Chondrocyte (in vitro differentiated cells): ENCODE data around the gene ABHD17A. TPM values are rescaled to one million over a fixed set of nuclear protein-coding genes. Genes with fewer than 3 reads are reported as not detected.
"Not testable (repeated sequence)": the region's sequence is repeated elsewhere in the genome, so short reads cannot be mapped to it uniquely, and the experiment has no call there.

Source experiments
- DNase-seq: peaks from one replicate; pipeline ENCODE4 v3.0.0; 2021; ENCODE audit warnings: mixed read lengths, low spot score
- H3K27ac Mint-ChIP-seq: one replicate; pipeline ENCODE4 v1.8.0; 2021; ENCODE audit warnings: mild to moderate bottlenecking, moderate library complexity, mixed read lengths; ENCODE audit not compliant: unreplicated experiment
- H3K27me3 Mint-ChIP-seq: 2 replicates; pipeline ENCODE4 v1.8.0; 2021; ENCODE audit warnings: low read depth, mixed read lengths
- H3K36me3 Mint-ChIP-seq: 2 replicates; pipeline ENCODE4 v1.8.0; 2021; ENCODE audit warnings: low read depth, mixed read lengths
- H3K4me1 Mint-ChIP-seq: 2 replicates; pipeline ENCODE4 v1.8.0; 2021; ENCODE audit warnings: low read depth, mild to moderate bottlenecking, mixed read lengths
- H3K4me3 Mint-ChIP-seq: one replicate; pipeline ENCODE4 v1.8.0; 2021; ENCODE audit warnings: mild to moderate bottlenecking, moderate library complexity, mixed read lengths; ENCODE audit not compliant: unreplicated experiment
- H3K9me3 Mint-ChIP-seq: 2 replicates; pipeline ENCODE4 v1.8.0; 2021; ENCODE audit warnings: low read depth, mixed read lengths
- CTCF ChIP-seq: fragments of 200-600 bp; sonication (generic); IDR thresholded peaks from 2 replicates; pipeline ENCODE4 v1.5.0; 2021; ENCODE audit warnings: antibody characterized with exemption, mild to moderate bottlenecking, moderate library complexity
- total RNA-seq: library from RNA; stranded (reverse); gene quantifications from 3 replicates; pipeline ENCODE4 v1.2.1, GENCODE V29; 2021

Gene ABHD17A
- total RNA-seq, 1 donor from 2014 or later, result 54.6 TPM

GRCh38 chr19:1880611-1881392, 4.5 kb downstream of the ABHD17A start:
- DNase-seq, result peak; percentile 90
- Mint-ChIP-seq H3K27ac (no peak overlapping the region), H3K4me3 (no peak overlapping the region), H3K27me3 (no peaks in the 10 kb centered on the region), H3K4me1 (peaks cover 32% of the 10 kb centered on the region), H3K9me3 (no peaks in the 10 kb centered on the region), H3K36me3 (no peaks in the 10 kb centered on the region)
- TF ChIP-seq CTCF, result no peak

GRCh38 chr19:1879982-1880381, 5.3 kb downstream of the ABHD17A start:
- H3K36me3 Mint-ChIP-seq, H3K9me3 Mint-ChIP-seq, H3K27ac Mint-ChIP-seq, H3K4me3 Mint-ChIP-seq, H3K27me3 Mint-ChIP-seq, DNase-seq: not testable (repeated sequence)
- H3K4me1 Mint-ChIP-seq, result peaks cover 37% of the 10 kb centered on the region

- not testable (repeated sequence) for H3K4me3 Mint-ChIP-seq, H3K36me3 Mint-ChIP-seq, H3K9me3 Mint-ChIP-seq, H3K27me3 Mint-ChIP-seq, DNase-seq, H3K27ac Mint-ChIP-seq
- H3K4me1 Mint-ChIP-seq, result peaks cover 38% of the 10 kb centered on the region
Measured at GRCh38 chr19:1878583-1878982, 6.7 kb downstream of the ABHD17A start.

- H3K4me1 Mint-ChIP-seq, result peaks cover 25% of the 10 kb centered on the region
- not testable (repeated sequence) for H3K36me3 Mint-ChIP-seq, DNase-seq, H3K27ac Mint-ChIP-seq, H3K27me3 Mint-ChIP-seq, H3K4me3 Mint-ChIP-seq, H3K9me3 Mint-ChIP-seq
Measured at GRCh38 chr19:1877280-1877660, 8.0 kb downstream of the ABHD17A start.

GRCh38 chr19:1876496-1877279, 8.6 kb downstream of the ABHD17A start:
- not testable (repeated sequence) for H3K36me3 Mint-ChIP-seq, H3K27me3 Mint-ChIP-seq, H3K9me3 Mint-ChIP-seq
- peak overlapping the region; percentile 96 for H3K4me3 Mint-ChIP-seq
- peak; percentile 7 for TF ChIP-seq CTCF
- H3K27ac Mint-ChIP-seq, result peak overlapping the region; percentile 99
- H3K4me1 Mint-ChIP-seq, result peaks cover 21% of the 10 kb centered on the region
- DNase-seq, result peak; percentile 72

- peak; percentile 97 for DNase-seq
- Mint-ChIP-seq H3K9me3 (no peaks in the 10 kb centered on the region), H3K36me3 (no peaks in the 10 kb centered on the region), H3K27ac (peak overlapping the region; percentile 99), H3K4me3 (peak overlapping the region; percentile 96), H3K27me3 (no peaks in the 10 kb centered on the region), H3K4me1 (peaks cover 21% of the 10 kb centered on the region)
- TF ChIP-seq CTCF, result peak; percentile 38
Measured at GRCh38 chr19:1875646-1876495, 9.4 kb downstream of the ABHD17A start.

- Mint-ChIP-seq H3K4me3 (peak overlapping the region; percentile 96), H3K27ac (peak overlapping the region; percentile 99), H3K4me1 (peaks cover 21% of the 10 kb centered on the region)
- not testable (repeated sequence) for H3K36me3 Mint-ChIP-seq, DNase-seq, H3K27me3 Mint-ChIP-seq, H3K9me3 Mint-ChIP-seq
Measured at GRCh38 chr19:1875265-1875645, 10.0 kb downstream of the ABHD17A start.
